Activated CD4-positive, CD25-positive, alpha-beta regulatory T cell (primary cell): ENCODE measurements around the gene MNAT1.
"Not testable (repeated sequence)": the region's sequence is repeated elsewhere in the genome, so short reads cannot be mapped to it uniquely, and the experiment has no call there.

Experiments
- DNase-seq, 4 experiments: peaks; one replicate each; lab custom pipeline; 2025; lab: John Stamatoyannopoulos, UW

Gene MNAT1

DNA sequence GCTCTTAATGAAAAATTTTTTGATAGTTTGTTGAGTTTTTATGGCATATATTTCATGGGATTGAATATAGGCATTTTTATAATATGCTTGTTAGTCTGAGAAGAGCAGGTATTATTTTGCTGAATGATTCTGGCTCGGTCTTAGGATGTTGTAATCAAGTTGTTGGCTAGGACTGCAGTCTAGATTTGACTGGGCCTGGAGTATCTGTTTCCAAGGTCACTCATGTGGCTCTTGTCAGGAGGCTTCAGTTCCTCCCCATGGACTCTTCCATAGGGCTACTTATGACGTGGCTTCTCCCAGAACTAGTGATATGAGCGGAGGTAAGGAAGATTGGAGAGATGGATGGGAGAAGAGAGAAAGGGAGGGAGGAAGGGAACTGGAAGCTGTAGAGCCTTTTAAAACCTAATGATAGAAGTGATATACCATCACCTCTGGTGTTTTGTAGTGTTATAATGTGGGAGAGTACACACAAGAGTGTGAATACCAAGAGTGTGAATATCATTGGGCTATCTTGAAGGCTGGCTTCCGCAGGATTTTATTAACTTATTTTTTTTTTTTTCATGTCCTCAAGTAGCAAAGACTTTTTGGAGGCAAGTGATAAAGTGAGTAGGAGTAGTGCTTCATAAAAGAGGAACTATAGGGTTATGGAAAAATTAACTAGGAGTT lies 4.4 kb downstream of the MNAT1 start:
- no peak for DNase-seq

DNA sequence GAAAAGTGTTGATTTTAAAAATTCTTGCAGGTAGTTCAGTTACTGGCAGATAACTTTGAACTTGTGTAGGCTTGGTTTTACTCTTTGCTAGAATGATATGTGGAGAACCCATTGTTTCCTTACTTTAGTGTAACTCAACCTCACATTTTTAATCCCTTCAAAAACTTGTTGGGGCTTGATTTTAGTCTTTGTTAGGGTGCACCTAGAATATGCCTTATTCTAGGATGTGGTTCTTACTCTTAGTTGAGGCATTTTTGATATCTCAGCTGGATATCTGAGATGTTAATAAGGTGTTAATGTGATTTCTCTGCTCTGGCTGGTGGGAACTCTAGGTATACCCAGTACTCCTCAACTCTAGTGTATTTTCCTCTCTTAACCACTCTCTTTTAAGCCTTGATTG lies 10.0 kb downstream of the MNAT1 start:
- no peak for DNase-seq

DNA sequence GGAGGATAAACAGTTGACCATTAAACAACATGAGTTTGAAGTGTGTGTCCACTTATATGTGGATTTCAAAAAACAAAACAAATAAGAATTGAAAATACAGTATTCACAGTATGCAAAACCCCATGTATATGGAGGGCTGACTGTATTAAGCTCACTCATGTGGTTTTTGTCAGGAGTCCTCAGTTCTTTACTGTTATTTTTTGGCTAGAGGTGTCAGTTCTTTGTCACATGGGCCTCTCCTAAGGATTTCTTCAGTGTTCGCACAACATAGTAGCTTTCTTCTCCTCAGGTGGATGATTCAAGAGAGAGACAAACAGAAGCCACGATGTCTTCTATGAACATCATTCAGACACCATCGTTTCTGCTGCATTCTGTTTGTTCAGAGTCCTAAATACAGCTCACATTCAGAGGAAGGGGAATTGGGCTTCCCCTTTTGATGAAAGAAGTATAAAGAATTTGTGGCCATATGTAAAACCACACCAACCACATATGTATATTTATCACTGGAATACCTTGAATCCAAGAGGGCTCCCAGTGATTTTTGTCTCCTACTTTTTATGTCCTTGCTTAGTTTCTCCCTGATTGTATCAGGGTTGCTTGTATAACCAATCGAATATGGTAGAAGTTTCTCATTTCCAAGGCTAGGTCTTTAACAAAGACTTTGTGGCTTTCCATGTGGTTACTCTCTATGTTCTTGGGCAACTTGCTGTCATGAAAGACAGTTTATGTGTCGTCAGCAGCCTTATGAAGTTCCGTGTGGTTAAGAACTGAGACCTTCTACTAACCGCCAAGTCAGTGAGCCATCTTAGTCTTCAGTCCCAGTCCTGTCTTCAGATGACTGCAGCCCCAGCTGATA lies 18.9 kb downstream of the MNAT1 start:
- no peak for DNase-seq

DNA sequence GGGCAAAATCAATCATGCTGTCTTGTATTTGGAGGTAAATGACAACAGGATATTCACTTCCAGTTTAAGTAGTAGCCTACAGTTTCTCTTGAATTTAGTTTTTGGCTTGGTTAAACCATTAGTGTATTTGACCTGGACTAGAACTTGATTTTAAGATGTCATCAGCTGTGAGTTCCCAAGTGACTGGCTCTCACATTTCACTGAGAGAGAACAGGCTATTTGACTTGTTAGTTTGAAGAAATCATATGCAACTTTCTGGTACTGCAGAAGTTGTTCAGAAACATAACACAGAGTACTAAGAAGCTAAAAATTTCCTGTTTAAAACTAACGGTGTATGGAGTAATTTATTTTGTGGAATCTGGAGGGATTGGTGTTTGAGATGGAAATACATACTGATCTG lies 22.3 kb downstream of the MNAT1 start:
- DNase-seq, result no peak

DNA sequence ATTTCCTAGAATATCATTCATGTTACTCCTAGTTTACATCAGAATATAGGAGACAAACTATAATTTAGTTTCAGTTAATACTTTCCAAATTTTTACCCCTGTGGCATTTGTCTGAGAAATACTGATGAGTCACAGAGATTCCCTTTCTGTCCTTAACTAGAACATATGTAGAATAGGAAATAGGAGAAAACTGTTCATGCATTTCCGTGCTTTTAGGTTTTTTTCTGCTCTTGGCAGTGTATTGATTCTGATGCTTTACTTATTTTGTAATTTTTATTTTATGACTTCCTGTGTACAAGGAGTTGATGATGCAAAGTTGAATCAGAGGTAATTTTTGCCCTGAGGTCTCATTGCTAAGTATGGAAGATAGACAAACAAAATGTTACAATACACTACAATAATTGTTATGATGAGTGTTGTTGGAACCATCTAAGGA lies 23.0 kb downstream of the MNAT1 start:
- DNase-seq, result no peak

DNA sequence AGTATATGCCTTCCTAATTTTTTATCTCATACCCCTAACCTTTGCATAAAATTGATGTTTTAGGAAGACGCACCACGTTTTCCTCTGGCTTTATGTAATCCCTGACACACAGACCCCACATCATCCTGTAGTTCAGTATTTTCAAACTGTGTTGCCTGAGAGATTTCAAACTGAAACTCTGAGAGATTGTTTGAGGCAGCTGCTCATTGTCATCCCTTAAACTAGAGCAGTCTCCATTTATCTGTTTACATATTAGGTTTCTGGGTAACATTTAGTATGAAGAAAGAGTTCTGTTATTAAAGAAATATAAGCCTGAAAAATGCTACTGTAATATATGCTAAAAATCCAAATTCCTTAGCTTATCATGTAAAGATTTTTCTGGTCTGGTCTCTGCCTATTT lies 24.3 kb downstream of the MNAT1 start:
- DNase-seq, result no peak

DNA sequence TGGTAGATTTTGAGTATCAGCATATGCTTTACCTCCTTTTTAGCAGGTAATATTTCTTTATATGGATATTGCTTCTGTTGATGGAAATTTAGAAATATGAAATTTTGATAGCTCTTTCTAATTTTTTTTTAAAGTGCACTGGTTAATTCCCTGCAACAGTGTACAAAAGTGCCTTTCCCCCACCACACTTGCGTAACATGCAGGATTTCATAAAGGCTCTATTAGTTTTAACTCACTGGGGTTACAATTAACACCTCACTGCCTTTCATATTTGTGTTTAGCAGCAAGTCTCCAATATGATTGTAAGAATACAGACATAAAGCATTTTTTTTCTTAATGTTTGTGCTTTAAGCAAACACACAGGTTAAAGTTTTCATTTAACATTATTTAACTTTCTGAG lies 25.6 kb downstream of the MNAT1 start:
- no peak for DNase-seq

DNA sequence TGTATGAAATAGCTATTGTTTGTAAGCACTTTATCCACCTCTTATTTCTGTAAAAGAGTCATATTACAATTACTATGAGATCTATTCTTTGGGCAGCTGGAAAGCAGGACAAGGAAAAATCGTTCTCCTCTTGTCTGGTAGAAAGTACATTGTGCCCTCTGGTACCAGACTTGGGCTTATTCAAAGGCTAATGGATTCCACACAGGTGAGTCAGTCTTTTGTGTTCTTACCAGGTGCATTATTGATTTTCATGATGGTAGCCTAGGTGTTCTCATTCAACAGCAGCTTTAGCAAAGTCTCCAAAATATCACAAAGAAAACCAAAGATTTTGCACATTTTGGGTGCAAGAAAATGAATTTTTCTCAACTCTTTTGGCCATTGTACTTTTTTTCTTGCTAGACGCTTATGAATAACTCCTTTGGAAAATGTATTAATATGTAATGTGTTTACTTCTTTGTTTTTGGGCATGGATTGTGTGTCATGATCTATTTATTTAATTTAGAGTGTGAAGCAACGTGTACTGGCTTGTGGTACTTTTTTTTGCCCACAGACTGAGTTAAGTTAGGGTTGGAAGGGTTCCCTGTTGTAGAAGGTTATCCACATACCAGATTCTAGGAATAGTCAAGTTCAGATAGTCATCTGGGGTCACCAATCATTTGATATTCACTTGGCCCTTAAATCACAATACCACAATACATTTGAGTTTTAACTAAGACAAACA lies 26.2 kb downstream of the MNAT1 start:
- DNase-seq, result no peak

DNA sequence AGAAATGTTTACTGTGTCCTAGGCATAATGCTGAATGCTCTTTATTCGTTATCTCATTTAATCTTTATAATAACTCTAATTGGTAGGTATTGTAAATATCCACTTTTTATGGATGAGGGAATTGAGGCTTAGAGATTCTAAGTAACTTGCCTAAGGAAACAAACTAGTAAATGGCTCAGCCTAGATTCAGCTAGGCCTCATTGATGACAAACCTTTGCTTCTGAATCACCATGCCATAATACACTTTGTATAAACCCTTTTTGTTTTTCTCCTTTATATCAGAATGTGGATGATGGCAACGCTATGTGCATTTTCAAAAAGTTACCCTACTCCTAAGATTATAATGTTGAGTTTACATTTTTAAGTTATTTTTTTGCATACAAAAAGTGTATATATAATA lies 34.0 kb downstream of the MNAT1 start:
- DNase-seq, result no peak

DNA sequence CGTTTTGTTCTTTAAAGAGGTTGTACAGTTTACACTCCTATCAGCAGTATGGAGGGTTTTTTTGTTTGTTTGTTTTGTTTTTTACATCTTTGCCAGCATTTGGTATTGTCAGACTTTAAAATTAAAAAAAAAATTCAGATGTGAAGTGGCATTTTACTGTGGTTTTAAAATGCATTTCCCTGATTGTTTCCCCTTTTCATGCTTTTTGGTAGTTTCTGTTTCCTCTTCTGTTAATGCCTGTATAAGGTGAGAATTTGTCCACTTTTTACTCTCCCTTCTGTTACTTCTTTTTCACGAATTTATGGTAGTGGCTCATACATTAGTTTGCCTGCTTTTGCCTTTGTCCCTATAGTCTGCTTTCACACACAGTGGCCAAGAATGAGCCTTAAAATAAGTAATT lies 36.6 kb downstream of the MNAT1 start:
- DNase-seq, result no peak

DNA sequence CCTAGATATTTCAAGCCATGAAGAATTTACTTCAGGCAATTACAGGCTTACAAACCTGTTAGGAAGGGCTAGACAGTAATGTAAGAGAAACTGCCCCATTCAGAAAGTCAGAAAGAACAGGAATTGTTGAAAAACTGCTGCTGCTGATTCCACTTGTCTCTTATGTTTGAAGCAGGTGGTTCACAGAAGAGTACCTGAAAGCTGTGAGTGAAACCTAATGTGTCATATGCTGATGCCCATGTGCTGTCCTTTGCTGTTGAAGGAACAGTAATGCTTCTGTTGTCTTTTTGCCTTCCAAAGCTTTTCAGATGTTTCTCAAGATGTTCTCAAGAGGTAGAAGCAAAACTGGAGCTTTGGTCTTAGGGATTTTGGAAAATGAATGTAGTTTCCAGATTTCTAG lies 39.0 kb downstream of the MNAT1 start:
- DNase-seq, result no peak

DNA sequence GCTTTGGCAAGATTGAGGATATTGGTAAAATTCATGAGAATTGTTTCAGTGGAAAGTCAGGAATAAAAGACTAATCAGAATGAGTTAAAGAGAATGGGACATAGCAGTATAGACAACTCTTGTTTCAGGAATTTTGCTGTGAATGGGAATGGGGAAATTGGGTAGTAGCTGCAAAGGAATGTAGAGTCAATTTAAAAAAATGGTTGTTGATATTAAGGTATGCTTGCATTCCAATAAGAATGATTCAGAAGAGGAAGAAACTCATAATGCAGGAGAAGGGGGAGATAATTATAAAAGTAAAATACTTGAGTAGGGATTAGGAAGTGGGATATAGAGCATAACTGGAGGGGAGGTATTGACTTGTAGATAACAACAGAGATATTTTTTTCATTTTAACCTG lies 40.7 kb downstream of the MNAT1 start:
- no peak for DNase-seq

DNA sequence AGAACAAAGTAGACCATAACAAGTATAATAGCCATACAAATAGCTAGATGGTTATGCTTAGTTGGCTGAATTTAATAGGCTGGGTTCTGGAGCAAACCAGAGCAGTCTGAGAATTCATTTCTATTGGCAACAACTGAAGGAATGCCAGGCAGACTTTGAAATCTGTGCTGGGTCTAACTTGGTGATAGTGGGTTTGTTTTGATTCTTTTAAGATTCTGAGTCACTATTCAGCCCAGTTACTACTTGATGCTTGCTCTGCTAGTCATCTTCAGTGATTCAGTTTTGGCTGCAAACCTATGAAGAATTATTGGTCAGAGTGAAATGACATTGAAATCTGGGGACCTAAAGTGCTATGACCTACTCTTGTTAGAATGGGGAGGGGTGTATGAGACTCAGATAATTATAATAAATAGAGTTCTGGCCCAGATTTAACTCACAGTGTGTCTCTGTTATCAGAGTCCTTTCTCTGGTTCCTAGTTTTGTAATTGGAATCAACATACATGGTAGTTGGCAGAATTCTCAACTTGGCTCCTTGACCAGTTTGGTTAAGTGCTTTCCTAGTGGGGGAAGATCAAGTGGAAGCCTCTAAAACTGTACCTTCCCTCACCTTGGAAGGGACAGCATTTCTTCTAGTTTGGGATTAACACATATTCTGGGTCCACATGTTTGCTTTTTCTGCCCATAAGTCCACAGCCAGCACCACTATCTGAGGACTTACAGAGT lies 43.5 kb downstream of the MNAT1 start:
- no peak for DNase-seq

DNA sequence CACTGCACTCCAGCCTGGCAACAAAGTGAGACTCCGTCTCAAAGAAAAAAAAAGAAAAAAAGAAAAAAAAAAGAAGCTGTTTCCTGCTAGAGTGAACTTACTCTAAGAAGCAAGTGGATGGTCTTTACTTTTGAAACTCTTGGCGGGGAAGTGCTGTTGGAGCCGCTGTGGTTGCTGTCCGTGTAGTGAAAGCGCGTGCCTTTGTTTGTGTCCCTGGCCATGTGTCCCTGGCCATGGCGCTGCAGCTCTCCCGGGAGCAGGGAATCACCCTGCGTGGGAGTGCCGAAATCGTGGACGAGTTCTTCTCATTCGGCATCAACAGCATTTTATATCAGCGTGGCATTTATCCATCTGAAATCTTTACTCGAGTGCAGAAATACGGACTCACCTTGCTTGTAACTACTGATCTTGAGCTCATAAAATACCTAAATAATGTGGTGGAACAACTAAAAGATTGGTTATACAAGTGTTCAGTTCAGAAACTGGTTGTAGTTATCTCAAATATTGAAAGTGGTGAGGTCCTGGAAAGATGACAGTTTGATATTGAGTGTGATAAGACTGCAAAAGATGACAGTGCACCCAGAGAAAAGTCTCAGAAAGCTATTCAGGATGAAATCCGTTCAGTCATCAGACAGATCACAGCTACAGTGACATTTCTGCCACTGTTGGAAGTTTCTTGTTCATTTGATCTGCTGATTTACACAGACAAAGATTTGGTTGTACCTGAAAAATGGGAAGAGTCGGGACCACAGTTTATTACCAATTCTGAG lies 45.4 kb downstream of the MNAT1 start:
- not testable (repeated sequence) for DNase-seq

DNA sequence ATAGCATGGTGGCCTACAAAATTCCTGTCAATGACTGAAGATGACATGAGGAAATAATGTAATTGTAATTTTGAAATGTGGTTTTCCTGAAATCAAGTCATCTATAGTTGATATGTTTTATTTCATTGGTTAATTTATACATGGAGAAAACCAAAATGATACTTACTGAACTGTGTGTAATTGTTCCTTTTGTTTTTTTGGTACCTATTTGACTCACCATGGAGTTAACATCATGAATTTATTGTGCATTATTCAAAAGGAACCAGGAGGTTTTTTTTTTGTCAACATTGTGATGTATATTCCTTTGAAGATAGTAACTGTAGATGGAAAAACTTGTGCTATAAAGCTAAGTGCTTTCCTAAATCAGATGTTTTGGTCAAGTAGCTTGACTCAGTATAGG lies 46.0 kb downstream of the MNAT1 start:
- not testable (repeated sequence) for DNase-seq

DNA sequence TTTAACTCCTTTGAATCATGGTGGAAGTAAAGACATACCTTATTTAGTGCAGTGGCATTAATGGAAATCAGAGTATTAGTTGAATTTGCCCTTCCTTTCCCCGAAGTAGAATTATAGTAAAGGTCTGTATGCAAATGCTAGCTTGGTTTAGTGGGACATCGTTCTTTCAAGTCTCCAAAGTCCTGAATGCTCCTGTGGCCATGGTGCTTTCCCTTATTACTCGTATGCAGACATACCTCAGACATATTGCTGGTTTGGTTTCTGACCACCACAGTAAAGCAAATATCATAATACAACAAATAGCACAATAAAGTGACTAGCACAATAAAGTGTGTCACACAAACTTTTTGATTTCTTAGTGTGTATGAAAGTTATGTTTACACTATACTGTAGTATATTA lies 52.3 kb downstream of the MNAT1 start:
- no peak for DNase-seq

DNA sequence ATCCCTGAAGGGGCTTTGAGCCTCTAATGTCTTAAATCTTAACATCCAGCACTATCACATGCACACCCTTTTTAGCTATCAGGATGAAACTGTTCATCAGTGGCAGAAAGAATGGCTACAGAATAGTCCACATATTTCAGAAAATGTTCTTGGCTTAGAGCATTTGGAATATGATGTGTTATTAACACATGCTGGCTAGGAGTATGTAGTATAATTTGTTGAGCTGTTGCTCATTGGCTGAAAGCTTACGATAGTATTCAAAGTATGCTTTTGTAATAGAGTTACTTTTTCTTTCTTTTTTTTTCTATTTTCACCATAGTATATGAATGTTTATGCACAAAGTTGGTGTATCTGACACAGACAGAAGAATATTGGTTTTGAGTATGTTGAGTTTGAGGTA lies 55.1 kb downstream of the MNAT1 start:
- no peak for DNase-seq

DNA sequence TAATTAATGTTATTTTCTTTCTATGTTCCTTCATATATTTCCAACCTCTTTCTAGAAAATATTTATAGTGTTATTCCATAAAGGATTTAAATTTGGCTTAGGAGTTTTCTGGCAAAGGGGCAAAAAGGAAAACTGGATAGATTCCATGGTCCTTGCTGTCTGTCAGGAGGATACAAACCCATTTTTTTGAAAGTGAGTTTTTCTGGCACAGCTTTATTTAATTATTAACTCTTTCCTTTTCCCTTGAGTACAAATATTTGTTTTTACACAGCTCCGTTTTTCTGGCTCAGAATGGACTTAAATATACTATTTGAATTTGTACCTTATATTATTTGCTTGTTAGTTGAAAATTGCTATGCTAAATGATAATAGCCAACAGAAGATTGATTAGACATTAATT lies 56.3 kb downstream of the MNAT1 start:
- DNase-seq, result no peak

DNA sequence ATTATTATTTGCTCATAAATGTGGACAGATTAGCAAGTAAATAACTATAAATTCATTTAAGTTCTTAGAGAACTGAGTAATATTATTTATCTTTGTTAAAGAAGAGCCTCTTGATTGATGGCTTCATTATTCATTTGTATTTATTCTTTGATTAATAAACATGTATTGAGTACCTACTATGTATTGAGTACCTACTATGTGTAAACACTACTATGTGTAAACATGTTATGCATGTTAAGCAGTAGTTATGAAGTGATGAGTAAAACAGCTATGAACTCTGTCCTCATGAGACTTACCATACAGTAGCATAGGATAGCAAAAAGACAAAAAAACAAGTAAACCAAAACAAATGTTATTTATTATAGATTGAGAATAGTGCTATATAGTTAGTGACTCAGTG lies 61.9 kb downstream of the MNAT1 start:
- no peak for DNase-seq

DNA sequence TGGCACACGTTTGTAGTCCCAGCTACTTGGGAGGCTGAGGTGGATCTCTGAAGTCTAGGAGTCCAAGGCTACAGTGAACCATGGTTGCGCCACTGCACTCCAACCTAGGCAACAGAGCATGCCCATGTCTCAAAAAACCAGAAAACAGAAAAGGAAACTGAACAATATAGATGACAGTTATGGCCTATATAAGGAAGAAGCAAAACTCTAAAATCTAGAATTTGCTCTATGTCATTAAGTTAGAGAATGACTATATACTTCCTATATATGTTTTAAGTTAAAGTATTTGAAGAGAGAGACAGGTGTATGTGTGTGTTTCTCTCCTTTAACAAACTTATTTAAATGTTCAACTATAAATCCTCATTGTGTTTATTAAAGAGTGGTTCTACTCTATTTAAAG lies 65.8 kb downstream of the MNAT1 start:
- DNase-seq, result no peak

DNA sequence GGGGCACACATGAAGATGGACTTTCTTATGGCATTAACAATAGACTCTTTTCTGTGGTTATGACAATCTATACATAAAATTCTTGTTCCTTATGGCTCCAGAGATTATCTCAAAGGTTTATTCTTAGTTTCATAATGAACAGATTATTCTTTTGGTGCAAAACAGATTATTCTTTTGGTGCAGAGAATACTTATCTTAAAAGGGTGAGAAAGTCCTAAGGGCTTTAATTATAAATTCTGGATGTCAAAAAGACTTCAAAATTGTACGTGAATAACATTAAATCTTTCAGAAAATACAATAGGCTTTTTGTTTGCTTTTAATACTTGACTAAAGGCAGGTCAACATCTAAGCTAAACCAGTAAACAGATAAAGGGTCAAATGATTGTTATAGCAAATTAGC lies 69.3 kb downstream of the MNAT1 start:
- no peak for DNase-seq
